IPS DF 6.9 (cell line): ENCODE measurements around the gene KCNG2.
"Not testable (repeated sequence)": the region's sequence is repeated elsewhere in the genome, so short reads cannot be mapped to it uniquely, and the experiment has no call there.

ENCODE experiments used
- DNase-seq: peaks from one replicate; pipeline ENCODE4 v3.0.0-alpha.2; 2013; ENCODE audit warnings: low read depth, low spot score
- H3K27ac ChIP-seq: one replicate; pipeline ENCODE4 v1.5.1; 2013; ENCODE audit warnings: low read length, control low read depth
- H3K27me3 ChIP-seq: 2 replicates; pipeline ENCODE4 v1.6.1; 2013; ENCODE audit warnings: mild to moderate bottlenecking, low read length; ENCODE audit not compliant: control insufficient read depth, insufficient read depth
- H3K36me3 ChIP-seq: 2 replicates; pipeline ENCODE4 v1.6.1; 2013; ENCODE audit warnings: low read length; ENCODE audit not compliant: control insufficient read depth, insufficient read depth
- H3K4me1 ChIP-seq: 2 replicates; pipeline ENCODE4 v1.6.1; 2013; ENCODE audit warnings: low read length; ENCODE audit not compliant: control insufficient read depth, insufficient read depth
- H3K4me3 ChIP-seq: 2 replicates; pipeline ENCODE4 v1.5.1; 2013; ENCODE audit warnings: mild to moderate bottlenecking, low read length
- H3K9me3 ChIP-seq: 2 replicates; pipeline ENCODE4 v1.6.1; 2013; ENCODE audit warnings: low read length, inconsistent platforms; ENCODE audit not compliant: control insufficient read depth, insufficient read depth
- WGBS: extraction: QIAGEN DNeasy Blood & Tissue Kit; methylation state at CpG from one replicate; pipeline ENCODE4 v1.1.7; 2013; ENCODE audit warnings: mixed read lengths, missing lambda C conversion rate; ENCODE audit not compliant: insufficient read length, insufficient coverage; 5-methylcytosine and 5-hydroxymethylcytosine counted together

The KCNG2 gene

GRCh38 chr18:79863161-79864005 lies 65.6 kb downstream of the KCNG2 start:
- Histone ChIP-seq H3K36me3 (no peaks in the 10 kb centered on the region), H3K9me3 (no peaks in the 10 kb centered on the region), H3K4me3 (no peak overlapping the region), H3K27ac (no peak overlapping the region), H3K4me1 (no peaks in the 10 kb centered on the region), H3K27me3 (no peaks in the 10 kb centered on the region)
- WGBS, result no CpG with 5 or more reads among the region's 102 CpGs
- no peak for DNase-seq

GRCh38 chr18:79864006-79864725 lies 66.4 kb downstream of the KCNG2 start:
- Histone ChIP-seq H3K27ac (no peak overlapping the region), H3K4me1 (no peaks in the 10 kb centered on the region), H3K36me3 (no peaks in the 10 kb centered on the region), H3K4me3 (no peak overlapping the region), H3K9me3 (no peaks in the 10 kb centered on the region), H3K27me3 (no peaks in the 10 kb centered on the region)
- DNase-seq, result no peak
- no CpG with 5 or more reads among the region's 74 CpGs for WGBS

- not testable (repeated sequence) for H3K4me1 ChIP-seq, H3K27ac ChIP-seq, DNase-seq, H3K4me3 ChIP-seq, H3K27me3 ChIP-seq, H3K36me3 ChIP-seq, H3K9me3 ChIP-seq
- WGBS, result no CpG with 5 or more reads among the region's 4 CpGs
Observed at GRCh38 chr18:79864955-79865354, 67.2 kb downstream of the KCNG2 start.

GRCh38 chr18:79865951-79866350 lies 68.2 kb downstream of the KCNG2 start:
- not testable (repeated sequence) for H3K4me1 ChIP-seq, H3K27me3 ChIP-seq, H3K9me3 ChIP-seq, H3K4me3 ChIP-seq, H3K27ac ChIP-seq, H3K36me3 ChIP-seq, DNase-seq
- WGBS, result no CpG with 5 or more reads among the region's 3 CpGs

GRCh38 chr18:79866889-79867574 lies 69.3 kb downstream of the KCNG2 start:
- Histone ChIP-seq H3K27ac (no peak overlapping the region), H3K36me3 (no peaks in the 10 kb centered on the region), H3K9me3 (no peaks in the 10 kb centered on the region), H3K27me3 (no peaks in the 10 kb centered on the region), H3K4me3 (no peak overlapping the region), H3K4me1 (no peaks in the 10 kb centered on the region)
- DNase-seq, result no peak
- no CpG with 5 or more reads among the region's 20 CpGs for WGBS

- no peak overlapping the region for H3K4me3 ChIP-seq
- DNase-seq, result no peak
- no peaks in the 10 kb centered on the region for H3K36me3 ChIP-seq
- no peaks in the 10 kb centered on the region for H3K4me1 ChIP-seq
- no peak overlapping the region for H3K27ac ChIP-seq
- WGBS, result no CpG with 5 or more reads among the region's 16 CpGs
- no peaks in the 10 kb centered on the region for H3K9me3 ChIP-seq
- H3K27me3 ChIP-seq, result no peaks in the 10 kb centered on the region
Observed at GRCh38 chr18:79867666-79868065, 69.9 kb downstream of the KCNG2 start.

GRCh38 chr18:79868168-79868784 lies 70.5 kb downstream of the KCNG2 start:
- Histone ChIP-seq H3K9me3 (no peaks in the 10 kb centered on the region), H3K36me3 (no peaks in the 10 kb centered on the region), H3K4me3 (no peak overlapping the region), H3K27ac (no peak overlapping the region), H3K27me3 (no peaks in the 10 kb centered on the region), H3K4me1 (no peaks in the 10 kb centered on the region)
- WGBS, result no CpG with 5 or more reads among the region's 29 CpGs
- no peak for DNase-seq

GRCh38 chr18:79868811-79869541 lies 71.2 kb downstream of the KCNG2 start:
- H3K4me1 ChIP-seq, result no peaks in the 10 kb centered on the region
- no peaks in the 10 kb centered on the region for H3K36me3 ChIP-seq
- H3K27ac ChIP-seq, result no peak overlapping the region
- no CpG with 5 or more reads among the region's 32 CpGs for WGBS
- no peak for DNase-seq
- no peak overlapping the region; the same call in 1 of the 2 replicates for H3K4me3 ChIP-seq
- H3K27me3 ChIP-seq, result no peaks in the 10 kb centered on the region
- H3K9me3 ChIP-seq, result no peaks in the 10 kb centered on the region

- H3K4me3 ChIP-seq, result no peak overlapping the region
- H3K9me3 ChIP-seq, result no peaks in the 10 kb centered on the region
- H3K4me1 ChIP-seq, result no peaks in the 10 kb centered on the region
- no peaks in the 10 kb centered on the region for H3K27me3 ChIP-seq
- no peak for DNase-seq
- WGBS, result no CpG with 5 or more reads among the region's 32 CpGs
- H3K36me3 ChIP-seq, result no peaks in the 10 kb centered on the region
- no peak overlapping the region for H3K27ac ChIP-seq
Observed at GRCh38 chr18:79869591-79870300, 72.0 kb downstream of the KCNG2 start.
